GM23338 (cell line): ENCODE results near the gene ATXN7.

ENCODE experiments used
- EZH2 ChIP-seq: fragments of 200-600 bp; sonication (generic); IDR thresholded peaks from one replicate; pipeline ENCODE4 v1.8.0; 2017; ENCODE audit warnings: antibody characterized with exemption, mild to moderate bottlenecking, low read depth; ENCODE audit not compliant: unreplicated experiment
- JUNB ChIP-seq: IDR thresholded peaks from one replicate; pipeline ENCODE4 v1.6.1; 2016; ENCODE audit warnings: antibody characterized with exemption; ENCODE audit not compliant: unreplicated experiment
- NANOG ChIP-seq: IDR thresholded peaks from 2 replicates; pipeline ENCODE4 v1.6.1; 2016; ENCODE audit warnings: antibody characterized with exemption, borderline replicate concordance
- TF ChIP-seq, protein P1 (sequence below), 2 experiments: fragments of 200-600 bp in 1 of 2; sonication (generic) in 1 of 2; conservative IDR thresholded peaks; 2 replicates each; pipeline versions ENCODE4 v1.5.1 to v1.6.1; 2016 to 2017; ENCODE audit warnings: antibody characterized with exemption in 2 of 2, low read depth in 2 of 2, mild to moderate bottlenecking in 2 of 2, moderate library complexity in 1 of 2
- TF ChIP-seq, protein P2 (sequence below): IDR thresholded peaks from one replicate; pipeline ENCODE4 v1.6.1; 2018; ENCODE audit warnings: antibody characterized with exemption; ENCODE audit not compliant: unreplicated experiment

GRCh38 chr3:63931290-63931689 lies 67.6 kb downstream of the ATXN7 start:
- TF ChIP-seq, protein P1, sequence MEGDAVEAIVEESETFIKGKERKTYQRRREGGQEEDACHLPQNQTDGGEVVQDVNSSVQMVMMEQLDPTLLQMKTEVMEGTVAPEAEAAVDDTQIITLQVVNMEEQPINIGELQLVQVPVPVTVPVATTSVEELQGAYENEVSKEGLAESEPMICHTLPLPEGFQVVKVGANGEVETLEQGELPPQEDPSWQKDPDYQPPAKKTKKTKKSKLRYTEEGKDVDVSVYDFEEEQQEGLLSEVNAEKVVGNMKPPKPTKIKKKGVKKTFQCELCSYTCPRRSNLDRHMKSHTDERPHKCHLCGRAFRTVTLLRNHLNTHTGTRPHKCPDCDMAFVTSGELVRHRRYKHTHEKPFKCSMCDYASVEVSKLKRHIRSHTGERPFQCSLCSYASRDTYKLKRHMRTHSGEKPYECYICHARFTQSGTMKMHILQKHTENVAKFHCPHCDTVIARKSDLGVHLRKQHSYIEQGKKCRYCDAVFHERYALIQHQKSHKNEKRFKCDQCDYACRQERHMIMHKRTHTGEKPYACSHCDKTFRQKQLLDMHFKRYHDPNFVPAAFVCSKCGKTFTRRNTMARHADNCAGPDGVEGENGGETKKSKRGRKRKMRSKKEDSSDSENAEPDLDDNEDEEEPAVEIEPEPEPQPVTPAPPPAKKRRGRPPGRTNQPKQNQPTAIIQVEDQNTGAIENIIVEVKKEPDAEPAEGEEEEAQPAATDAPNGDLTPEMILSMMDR (conservative IDR thresholded peaks at IDR 0.05; ENCODE audit: low read depth in 2 of 2) = 0 out of 4 replicates have a peak, but pooled peaks of 1 of the 2 experiments have one; percentile 19
- TF ChIP-seq NANOG = no peak
- no peak for TF ChIP-seq EZH2
- no peak for TF ChIP-seq JUNB
- TF ChIP-seq, protein P2, sequence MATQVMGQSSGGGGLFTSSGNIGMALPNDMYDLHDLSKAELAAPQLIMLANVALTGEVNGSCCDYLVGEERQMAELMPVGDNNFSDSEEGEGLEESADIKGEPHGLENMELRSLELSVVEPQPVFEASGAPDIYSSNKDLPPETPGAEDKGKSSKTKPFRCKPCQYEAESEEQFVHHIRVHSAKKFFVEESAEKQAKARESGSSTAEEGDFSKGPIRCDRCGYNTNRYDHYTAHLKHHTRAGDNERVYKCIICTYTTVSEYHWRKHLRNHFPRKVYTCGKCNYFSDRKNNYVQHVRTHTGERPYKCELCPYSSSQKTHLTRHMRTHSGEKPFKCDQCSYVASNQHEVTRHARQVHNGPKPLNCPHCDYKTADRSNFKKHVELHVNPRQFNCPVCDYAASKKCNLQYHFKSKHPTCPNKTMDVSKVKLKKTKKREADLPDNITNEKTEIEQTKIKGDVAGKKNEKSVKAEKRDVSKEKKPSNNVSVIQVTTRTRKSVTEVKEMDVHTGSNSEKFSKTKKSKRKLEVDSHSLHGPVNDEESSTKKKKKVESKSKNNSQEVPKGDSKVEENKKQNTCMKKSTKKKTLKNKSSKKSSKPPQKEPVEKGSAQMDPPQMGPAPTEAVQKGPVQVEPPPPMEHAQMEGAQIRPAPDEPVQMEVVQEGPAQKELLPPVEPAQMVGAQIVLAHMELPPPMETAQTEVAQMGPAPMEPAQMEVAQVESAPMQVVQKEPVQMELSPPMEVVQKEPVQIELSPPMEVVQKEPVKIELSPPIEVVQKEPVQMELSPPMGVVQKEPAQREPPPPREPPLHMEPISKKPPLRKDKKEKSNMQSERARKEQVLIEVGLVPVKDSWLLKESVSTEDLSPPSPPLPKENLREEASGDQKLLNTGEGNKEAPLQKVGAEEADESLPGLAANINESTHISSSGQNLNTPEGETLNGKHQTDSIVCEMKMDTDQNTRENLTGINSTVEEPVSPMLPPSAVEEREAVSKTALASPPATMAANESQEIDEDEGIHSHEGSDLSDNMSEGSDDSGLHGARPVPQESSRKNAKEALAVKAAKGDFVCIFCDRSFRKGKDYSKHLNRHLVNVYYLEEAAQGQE = no peak
